GM19397 (cell line): ENCODE measurements around the gene TSPAN32.
"Not testable (repeated sequence)": the region's sequence is repeated elsewhere in the genome, so short reads cannot be mapped to it uniquely, and the experiment has no call there.

Experiments
- ATAC-seq: cut with Tn5 transposase; IDR thresholded peaks from one replicate; pipeline ENCODE4 v1.9.1; 2021; ENCODE audit warnings: mild to moderate bottlenecking, moderate library complexity; ENCODE audit not compliant: unreplicated experiment

Gene TSPAN32

DNA sequence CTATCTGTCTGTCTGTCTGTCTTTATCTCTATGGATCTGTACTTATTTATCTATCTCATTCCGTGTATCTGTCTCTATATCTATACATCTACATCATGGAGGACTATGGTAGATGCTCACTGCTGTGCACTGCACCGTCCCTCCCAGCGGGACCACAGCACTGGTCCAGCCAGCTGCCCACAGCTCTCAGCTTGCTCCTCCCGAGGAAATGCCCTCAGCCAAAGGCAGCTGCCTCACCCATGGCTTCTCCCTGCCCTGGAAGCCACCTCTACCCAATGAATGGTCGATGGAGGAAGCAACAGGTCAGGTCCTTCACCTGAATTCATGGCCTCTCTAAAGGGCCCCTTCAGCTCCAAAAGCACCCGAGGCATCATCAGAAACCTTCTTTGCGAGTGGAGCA lies 60.6 kb downstream of the TSPAN32 start:
- no peak for ATAC-seq

DNA sequence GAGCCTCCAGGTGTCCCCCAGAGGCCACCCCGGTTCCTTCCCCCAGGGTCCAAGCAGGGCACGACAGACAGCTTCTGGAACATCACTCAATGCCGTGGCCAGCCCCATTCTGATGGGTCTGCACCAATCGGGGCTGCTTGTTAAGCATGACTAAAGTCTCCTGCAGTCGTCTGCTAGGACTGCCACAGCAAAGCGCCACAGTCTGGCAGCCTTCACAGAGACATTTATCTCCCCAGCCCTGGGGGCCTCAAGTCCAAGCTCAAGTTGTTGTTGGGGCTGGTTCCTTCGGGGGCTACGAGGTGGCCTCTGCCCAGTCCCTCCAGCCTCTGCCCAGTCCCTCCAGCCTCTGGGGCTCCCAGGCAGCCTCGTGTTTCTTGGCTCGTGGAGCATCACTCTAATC lies 61.3 kb downstream of the TSPAN32 start:
- ATAC-seq: no peak

DNA sequence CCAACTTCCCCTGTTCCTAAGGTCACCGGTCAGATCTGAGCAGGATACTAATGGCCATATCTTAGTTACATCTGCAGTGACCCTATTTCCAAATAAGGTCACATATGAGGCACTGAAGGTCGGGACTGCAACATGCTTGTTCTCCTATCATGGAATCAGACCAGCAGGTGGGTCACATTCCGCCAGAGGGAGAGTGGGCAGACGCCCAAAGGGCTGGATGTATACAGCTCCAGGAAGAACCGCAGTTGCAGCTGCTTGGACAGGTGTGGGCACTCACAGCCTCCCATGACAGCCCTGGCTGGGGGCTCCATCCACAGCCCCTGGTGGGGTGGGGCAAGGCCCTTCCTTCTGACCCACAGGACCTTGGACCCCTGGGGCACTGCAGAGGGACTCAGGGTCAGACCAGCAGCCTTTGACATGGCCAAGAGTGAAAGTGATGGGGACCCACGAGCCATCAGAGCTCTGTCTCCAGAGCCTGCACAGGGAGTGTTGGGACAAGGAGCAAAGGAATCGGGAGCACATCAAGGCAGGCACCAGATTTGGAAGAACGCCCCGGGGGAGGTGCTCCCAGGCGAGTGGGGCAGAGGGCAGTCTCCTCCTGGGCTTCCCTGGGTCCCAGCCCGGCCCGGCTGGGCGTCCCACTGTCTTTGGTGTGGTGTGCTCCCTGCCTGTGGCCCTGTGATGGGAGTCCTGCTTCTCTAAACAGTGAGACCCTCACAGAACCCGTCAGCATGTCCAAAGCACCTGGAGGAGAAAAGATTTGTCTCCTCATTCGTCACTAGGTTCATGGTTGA lies 62.0 kb downstream of the TSPAN32 start:
- no peak for ATAC-seq

DNA sequence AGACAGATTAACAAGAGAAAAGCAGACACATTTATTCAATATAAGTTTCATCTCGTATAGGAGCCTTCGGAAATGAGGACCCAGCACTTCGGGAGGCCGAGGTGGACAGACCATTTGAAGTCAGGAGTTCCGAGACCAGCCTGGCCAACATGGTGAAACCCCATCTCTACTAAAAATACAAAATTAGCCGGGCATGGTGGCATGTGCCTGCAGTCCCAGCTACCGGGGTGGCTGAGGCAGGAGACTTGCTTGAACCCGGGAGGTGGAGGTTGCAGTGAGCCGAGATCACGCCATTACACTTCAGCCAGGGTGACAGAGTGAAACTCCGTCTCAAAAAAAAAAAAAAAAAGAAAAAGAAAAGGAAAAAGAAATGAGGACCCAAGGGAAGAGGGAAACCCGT lies 62.6 kb downstream of the TSPAN32 start:
- ATAC-seq: not testable (repeated sequence)

DNA sequence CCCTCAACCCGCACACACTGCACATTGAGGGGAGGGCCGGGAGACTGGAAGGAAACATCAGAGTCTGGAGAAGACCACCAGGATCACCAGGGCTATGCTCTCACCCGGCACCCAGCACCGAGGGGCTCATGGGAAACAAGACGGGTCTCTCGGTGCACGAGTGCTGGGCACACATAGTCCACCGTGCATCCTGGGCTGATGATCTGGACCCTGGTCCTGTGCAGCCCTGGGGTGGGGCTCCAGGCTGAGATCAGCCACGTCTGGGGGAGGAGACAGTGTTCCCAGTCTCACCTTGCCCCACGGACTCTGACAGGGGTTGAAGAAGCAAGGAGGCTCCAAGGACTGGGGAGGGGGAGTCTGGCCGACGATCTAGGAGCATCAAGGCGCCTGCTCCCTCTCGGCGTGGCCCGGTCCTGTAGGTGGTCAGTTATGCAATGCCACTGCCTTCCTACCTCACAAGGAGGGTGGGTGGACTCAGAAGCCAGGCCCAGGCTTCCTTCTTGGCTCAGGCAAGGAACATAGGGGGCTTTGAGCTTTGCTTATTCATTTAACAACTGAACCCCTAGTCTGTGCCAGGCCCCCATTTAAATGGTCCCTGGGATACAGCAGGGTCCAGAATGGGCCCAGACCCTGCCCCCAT lies 63.9 kb downstream of the TSPAN32 start:
- ATAC-seq: no peak

DNA sequence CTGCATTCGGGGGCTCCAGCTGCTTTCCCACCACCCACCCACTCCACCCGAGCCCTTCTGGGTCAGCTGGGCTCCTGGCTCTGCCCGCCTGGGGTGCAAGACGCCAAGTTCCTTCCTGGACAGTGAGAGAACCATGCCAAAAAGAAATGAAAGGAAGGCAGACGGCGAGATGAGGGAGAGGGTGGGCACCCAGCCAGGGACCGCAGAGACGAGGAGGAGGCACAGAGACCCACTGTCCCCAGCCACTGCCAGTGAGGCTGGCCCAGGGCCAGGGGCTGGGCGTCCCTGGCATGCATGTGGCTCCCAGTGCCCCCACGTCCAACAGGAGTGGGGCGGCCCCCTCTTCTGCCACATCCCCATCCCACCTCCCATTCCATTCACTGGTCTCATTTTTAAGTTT lies 64.5 kb downstream of the TSPAN32 start:
- no peak for ATAC-seq

DNA sequence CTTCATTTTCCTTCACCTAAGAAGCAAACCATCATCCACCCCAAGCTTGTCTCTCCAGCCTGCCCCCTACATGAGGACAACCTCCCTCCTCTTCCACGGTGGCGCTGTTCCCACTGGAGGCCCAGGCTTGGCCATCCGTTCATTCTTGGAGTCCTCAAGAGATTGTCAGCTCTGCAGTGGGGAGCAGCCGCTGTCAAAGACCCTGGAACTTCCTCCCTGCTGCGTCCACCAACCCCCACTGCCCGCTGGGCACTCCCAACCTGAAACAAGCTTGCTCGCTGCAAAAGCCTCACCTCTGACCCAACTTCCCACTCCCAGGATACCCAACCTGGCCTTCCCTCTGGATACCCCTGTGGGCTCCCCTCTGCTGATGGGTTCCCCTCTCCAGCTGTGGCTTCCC lies 64.9 kb downstream of the TSPAN32 start:
- ATAC-seq: no peak

DNA sequence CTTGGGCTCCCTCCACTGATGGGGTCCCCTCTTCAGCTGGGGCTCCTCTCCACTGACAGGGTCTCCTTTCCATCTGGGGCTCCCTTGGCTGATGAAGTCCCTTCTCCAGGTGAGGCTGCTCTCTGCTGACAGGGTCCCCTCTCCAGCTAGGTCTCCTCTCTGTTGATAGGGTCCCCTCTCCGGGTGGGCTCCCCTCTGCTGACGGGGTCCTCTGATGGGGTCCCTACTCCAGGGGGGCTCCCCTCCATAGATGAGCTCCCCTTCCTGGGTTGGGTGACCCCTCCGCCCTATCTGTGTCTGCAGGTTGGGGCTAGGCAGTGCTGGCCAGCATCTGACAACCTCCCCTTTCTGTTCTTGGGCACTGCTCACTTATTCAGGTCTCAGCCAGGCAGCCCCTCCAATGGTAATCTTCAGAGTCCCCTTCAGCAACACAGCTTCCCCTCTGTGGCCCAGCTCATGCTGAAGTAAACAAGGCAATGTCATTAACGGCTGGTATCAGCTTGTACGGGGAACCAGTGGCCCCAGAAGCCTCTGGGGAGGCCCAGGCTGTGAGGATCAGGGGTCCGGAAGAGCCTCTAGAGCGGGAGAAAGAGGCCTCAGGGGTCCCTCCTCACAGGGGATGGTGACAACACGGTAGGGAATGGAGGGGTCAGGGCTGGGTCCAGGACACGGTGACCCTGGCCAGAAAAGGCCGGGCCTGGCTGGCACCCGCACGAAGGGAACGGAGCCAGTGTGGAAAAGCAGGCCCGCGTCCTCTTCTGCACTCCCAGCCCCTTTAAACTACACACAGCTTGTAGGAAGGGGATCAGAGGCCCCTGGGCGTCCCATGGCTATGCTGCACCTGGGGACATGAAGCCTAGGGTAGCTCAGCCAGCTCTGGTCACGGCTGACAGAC lies 65.7 kb downstream of the TSPAN32 start:
- no peak for ATAC-seq
